Endothelial cell of umbilical vein (primary cell): ENCODE results near the gene SERINC2. TPM values are rescaled to one million over a fixed set of nuclear protein-coding genes. Genes with fewer than 3 reads are reported as not detected.

ENCODE experiments used
- BruUV-seq: library from RNA; stranded (reverse); fragments of 400-500 nt; replicated peaks from 2 replicates; lab custom pipeline; 2021; lab: Mats Ljungman, UMichigan
- CTCF ChIA-PET: fragments of 300-600, 350-600 bp; sonication (Branson Sonifier 250); formaldehyde crosslinking; loops from one replicate; lab custom pipeline; 2021; ENCODE audit warnings: antibody characterized with exemption, inconsistent platforms; lab: Charles Lee
- POLR2A ChIA-PET: fragments of 300-600, 350-600 bp; sonication (Branson Sonifier 250); formaldehyde crosslinking; loops from one replicate; lab custom pipeline; 2021; ENCODE audit warnings: antibody characterized with exemption, inconsistent platforms; lab: Charles Lee
- DNase-seq: peaks from one replicate; pipeline ENCODE4 v3.0.0-alpha.2; 2011; ENCODE audit warnings: low read depth, low spot score
- FAIRE-seq: peaks from 2 replicates; lab custom pipeline; 2011; peaks lifted over from hg19 to GRCh38; lab: Jason Lieb, UNC
- H2AFZ ChIP-seq: 2 replicates; pipeline ENCODE4 v1.6.0; 2012; ENCODE audit warnings: low read depth, low read length, control low read depth, inconsistent platforms
- H3K27ac ChIP-seq: 2 replicates; pipeline ENCODE4 v1.5.1; 2011; ENCODE audit warnings: low read depth, mild to moderate bottlenecking, control low read depth, low read length, moderate library complexity; ENCODE audit not compliant: insufficient read depth
- H3K27me3 ChIP-seq, 2 experiments: 2 replicates each; pipeline versions ENCODE4 v1.6.0 to v1.6.1; 2011; ENCODE audit warnings: low read length in 2 of 2, mixed read lengths in 1 of 2; ENCODE audit not compliant: control insufficient read depth in 2 of 2, insufficient read depth in 2 of 2
- H3K36me3 ChIP-seq, 2 experiments: 2 replicates in 1 of 2; 3 replicates in 1 of 2; pipeline ENCODE4 v1.5.1; 2011; ENCODE audit warnings: low read length in 2 of 2, mild to moderate bottlenecking in 1 of 2, moderate library complexity in 1 of 2; ENCODE audit not compliant: control insufficient read depth in 2 of 2, insufficient read depth in 2 of 2; ENCODE audit errors: extremely low read depth in 1 of 2
- H3K4me1 ChIP-seq: 3 replicates; pipeline ENCODE4 v1.5.1; 2011; ENCODE audit warnings: mild to moderate bottlenecking, low read length; ENCODE audit not compliant: control insufficient read depth, insufficient read depth; ENCODE audit errors: extremely low read depth
- H3K4me2 ChIP-seq: 2 replicates; pipeline ENCODE4 v1.6.1; 2011; ENCODE audit warnings: low read length, control low read depth, mixed read lengths; ENCODE audit not compliant: insufficient read depth
- H3K4me3 ChIP-seq, 3 experiments: fragments of 200-600 bp in 1 of 3; sonication (generic), shearing (Covaris generic) in 1 of 3; replicated peaks in 1 of 3; 2 replicates each; pipeline ENCODE4 v1.5.1; 2011 to 2016; ENCODE audit warnings: control low read depth in 3 of 3, low read length in 3 of 3, mild to moderate bottlenecking in 2 of 3, inconsistent platforms in 1 of 3, low read depth in 1 of 3, moderate library complexity in 1 of 3; ENCODE audit not compliant: insufficient read depth in 1 of 3
- H3K79me2 ChIP-seq: 2 replicates; pipeline ENCODE4 v1.6.0; 2012; ENCODE audit warnings: low read length, inconsistent platforms; ENCODE audit not compliant: control insufficient read depth, insufficient read depth
- H3K9ac ChIP-seq: replicated peaks from 2 replicates; pipeline ENCODE3; 2011; ENCODE audit warnings: low read length, control low read depth; ENCODE audit not compliant: insufficient read depth; ENCODE audit errors: extremely low read depth
- H3K9me1 ChIP-seq: replicated peaks from 3 replicates; pipeline ENCODE4 v1.6.0; 2011; ENCODE audit warnings: mild to moderate bottlenecking, low read length; ENCODE audit not compliant: control insufficient read depth, insufficient read depth; ENCODE audit errors: extremely low read depth
- H3K9me3 ChIP-seq: replicated peaks from 2 replicates; pipeline ENCODE4 v1.5.1; 2012; ENCODE audit warnings: low read length, inconsistent platforms; ENCODE audit not compliant: control insufficient read depth, insufficient read depth
- H4K20me1 ChIP-seq: replicated peaks from 2 replicates; pipeline ENCODE3; 2011; ENCODE audit warnings: mild to moderate bottlenecking, low read length; ENCODE audit not compliant: control insufficient read depth, insufficient read depth; ENCODE audit errors: extremely low read depth
- CTCF ChIP-seq, 2 donors: IDR thresholded peaks; 1 replicate in 1 of 2; 2 replicates in 1 of 2; pipeline ENCODE4 v1.5.1; 2011; ENCODE audit warnings: low read length in 2 of 2, mild to moderate bottlenecking in 2 of 2, moderate library complexity in 2 of 2, control low read depth in 1 of 2, inconsistent platforms in 1 of 2, low read depth in 1 of 2; ENCODE audit not compliant: insufficient read depth in 1 of 2; ENCODE audit errors: extremely low read depth in 1 of 2
- EZH2 ChIP-seq: IDR thresholded peaks from 2 replicates; pipeline ENCODE4 v1.6.1; 2012; ENCODE audit warnings: borderline replicate concordance, low read depth, mild to moderate bottlenecking, moderate library complexity, low read length, inconsistent platforms; ENCODE audit not compliant: severe bottlenecking
- FOS ChIP-seq: IDR thresholded peaks from 2 replicates; pipeline ENCODE4 v1.6.1; 2011; ENCODE audit warnings: mild to moderate bottlenecking, low read length, moderate library complexity, borderline replicate concordance; ENCODE audit not compliant: insufficient read depth
- GATA2 ChIP-seq: IDR thresholded peaks from 2 replicates; pipeline ENCODE4 v1.7.0; 2011; ENCODE audit warnings: low read depth, mild to moderate bottlenecking, moderate library complexity, mixed read lengths, low read length; ENCODE audit not compliant: insufficient read length, insufficient read depth
- JUN ChIP-seq: IDR thresholded peaks from 2 replicates; pipeline ENCODE4 v1.6.1; 2011; ENCODE audit warnings: borderline replicate concordance, low read depth; ENCODE audit not compliant: insufficient read length, insufficient read depth
- MAX ChIP-seq: IDR thresholded peaks from 2 replicates; pipeline ENCODE4 v1.6.1; 2011; ENCODE audit not compliant: insufficient read depth, insufficient read length
- MYC ChIP-seq: IDR thresholded peaks from one replicate; pipeline ENCODE4 v1.6.1; 2011; ENCODE audit warnings: mild to moderate bottlenecking, low read depth, low read length
- POLR2A ChIP-seq: IDR thresholded peaks from 2 replicates; pipeline ENCODE4 v1.6.1; 2012; ENCODE audit warnings: low read depth, mild to moderate bottlenecking, control low read depth, low read length
- POLR2AphosphoS5 ChIP-seq: IDR thresholded peaks from 2 replicates; pipeline ENCODE4 v1.6.1; 2012; ENCODE audit warnings: low read depth, mild to moderate bottlenecking, control low read depth, low read length, moderate library complexity; ENCODE audit not compliant: insufficient read depth
- dilution Hi-C: fragments of 300-500 bp; cut with MboI; formaldehyde crosslinking; loops from one replicate; pipeline ENCODE4 v1.15.0; 2019; ENCODE audit warnings: low sequenced_read_pairs; ENCODE audit not compliant: extremely low pct_ligation_motif_present
- intact Hi-C: fragments of 100-400 bp; cut with micrococcal nuclease; formaldehyde crosslinking; loops from one replicate; pipeline ENCODE4 v1.10.0; 2022
- polyA plus RNA-seq, 4 experiments: library from polyadenylated mRNA; depleted of rRNA in 3 of 4; stranded (reverse) in 3 of 4; unstranded in 1 of 4; fragments of >200 nt; gene quantifications; 2 replicates each; pipeline versions ENCODE4 v1.2.1 to v1.2.3, GENCODE V29; 2011 to 2012; ENCODE audit warnings: missing spikeins in 1 of 4
- total RNA-seq: library from RNA; stranded (reverse); gene quantifications from 2 replicates; pipeline ENCODE4 v1.2.3, GENCODE V29; 2021

The SERINC2 gene
- total and polyA plus RNA-seq, 2 donors (not counting 3 experiments of a cell fraction or from before 2014, with no cell fraction given), result 19.4 to 34.6 TPM

DNA sequence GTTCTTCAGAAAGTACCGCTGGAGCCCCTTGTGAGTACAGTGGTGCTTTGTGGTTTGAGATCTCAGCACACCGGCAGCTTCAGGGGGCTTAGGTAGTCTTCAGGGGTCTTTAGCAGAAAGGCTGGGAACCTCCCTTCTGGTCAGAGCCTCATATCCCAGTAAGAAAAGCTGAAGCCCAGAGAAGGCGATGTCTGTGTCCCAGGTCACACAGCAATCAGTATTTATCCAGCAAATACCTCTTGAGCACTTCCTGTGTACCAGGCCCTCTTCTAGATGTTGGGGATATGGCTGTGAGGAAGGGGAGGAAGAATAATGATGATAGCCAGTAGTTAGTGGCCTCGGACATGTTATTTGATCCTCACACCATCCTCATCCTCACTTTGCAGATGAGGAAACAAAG is 14.3 kb downstream of the SERINC2 start:
- no peak overlapping the region for H3K4me3 ChIP-seq
- FAIRE-seq (no peak), DNase-seq (no peak)
- POLR2A ChIA-PET, result no interaction called here
- dilution Hi-C loops (no loop called here), intact Hi-C loops (no loop called here)
- H3K9me1 ChIP-seq, result no peaks in the 10 kb centered on the region
- no peaks in the 10 kb centered on the region for H3K9me3 ChIP-seq
- H3K79me2 ChIP-seq, result no peaks in the 10 kb centered on the region
- TF ChIP-seq FOS (no peak), MYC (no peak), CTCF (IDR thresholded peaks at IDR 0.05; ENCODE audit: extremely low read depth in 1 of 2, insufficient read depth in 1 of 2, low read depth in 1 of 2, low read length in 2 of 2) (no peak), MAX (no peak), GATA2 (no peak), EZH2 (no peak), POLR2A (no peak), POLR2AphosphoS5 (no peak), JUN (no peak)
- H2AFZ ChIP-seq, result no peak overlapping the region
- peaks cover 2% of the 10 kb centered on the region for H3K4me1 ChIP-seq
- no peaks in the 10 kb centered on the region for H3K27me3 ChIP-seq
- no peak overlapping the region for H3K9ac ChIP-seq
- H3K4me2 ChIP-seq, result no peak overlapping the region
- H3K27ac ChIP-seq, result no peak overlapping the region
- CTCF ChIA-PET, result interaction anchor here (17.5 kb wide), 1 partner anchor 31 kb away, joined by 236 read pairs; no protein-coding TSS in a partner anchor
- H3K36me3 ChIP-seq, result no peaks in the 10 kb centered on the region
- no TSS peak for BruUV-seq
- no peaks in the 10 kb centered on the region for H4K20me1 ChIP-seq
